Tibial nerve (tissue), 3 donors: ENCODE data around the gene CUX1.
"Not testable (repeated sequence)": the region's sequence is repeated elsewhere in the genome, so short reads cannot be mapped to it uniquely, and the experiment has no call there.

Experiments used
- POLR2A ChIP-seq, 2 donors: fragments of 450-650 bp; IDR thresholded peaks; one replicate each; pipeline ENCODE4 v1.6.1; 2017; ENCODE audit warnings: antibody characterized with exemption in 2 of 2, mild to moderate bottlenecking in 2 of 2, moderate library complexity in 2 of 2
- TF ChIP-seq, protein P1 (sequence below), 5 experiments: fragments of 200-600 bp in 3 of 5; fragments of 450-650 bp in 2 of 5; sonication (generic) in 3 of 5; IDR thresholded peaks; one replicate each; pipeline ENCODE4 v1.5.1; 2016 to 2019; ENCODE audit warnings: antibody characterized with exemption in 5 of 5, mild to moderate bottlenecking in 3 of 5, moderate library complexity in 2 of 5

GRCh38 chr7:101837433-101837832 lies 20.0 kb downstream of the CUX1 start:
- TF ChIP-seq, protein P1, sequence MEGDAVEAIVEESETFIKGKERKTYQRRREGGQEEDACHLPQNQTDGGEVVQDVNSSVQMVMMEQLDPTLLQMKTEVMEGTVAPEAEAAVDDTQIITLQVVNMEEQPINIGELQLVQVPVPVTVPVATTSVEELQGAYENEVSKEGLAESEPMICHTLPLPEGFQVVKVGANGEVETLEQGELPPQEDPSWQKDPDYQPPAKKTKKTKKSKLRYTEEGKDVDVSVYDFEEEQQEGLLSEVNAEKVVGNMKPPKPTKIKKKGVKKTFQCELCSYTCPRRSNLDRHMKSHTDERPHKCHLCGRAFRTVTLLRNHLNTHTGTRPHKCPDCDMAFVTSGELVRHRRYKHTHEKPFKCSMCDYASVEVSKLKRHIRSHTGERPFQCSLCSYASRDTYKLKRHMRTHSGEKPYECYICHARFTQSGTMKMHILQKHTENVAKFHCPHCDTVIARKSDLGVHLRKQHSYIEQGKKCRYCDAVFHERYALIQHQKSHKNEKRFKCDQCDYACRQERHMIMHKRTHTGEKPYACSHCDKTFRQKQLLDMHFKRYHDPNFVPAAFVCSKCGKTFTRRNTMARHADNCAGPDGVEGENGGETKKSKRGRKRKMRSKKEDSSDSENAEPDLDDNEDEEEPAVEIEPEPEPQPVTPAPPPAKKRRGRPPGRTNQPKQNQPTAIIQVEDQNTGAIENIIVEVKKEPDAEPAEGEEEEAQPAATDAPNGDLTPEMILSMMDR (IDR thresholded peaks at IDR 0.05), result not testable (repeated sequence)
- not testable (repeated sequence) for TF ChIP-seq POLR2A (IDR thresholded peaks at IDR 0.05)
